ENCODE data around the gene HS3ST4.
"Not testable (repeated sequence)": the region's sequence is repeated elsewhere in the genome, so short reads cannot be mapped to it uniquely, and the experiment has no call there.

HS3ST4 gene

GRCh38 chr16:26016989-26017388 is 325.2 kb downstream of the HS3ST4 start:
- no peak for DNase-seq

GRCh38 chr16:26019381-26020242 is 327.9 kb downstream of the HS3ST4 start:
- DNase-seq, result no peak

GRCh38 chr16:26026709-26027450 is 335.1 kb downstream of the HS3ST4 start:
- DNase-seq, result no peak

GRCh38 chr16:26031286-26031685 is 339.5 kb downstream of the HS3ST4 start:
- no peak for DNase-seq

- DNase-seq, result not testable (repeated sequence)
Observed at GRCh38 chr16:26032661-26033060, 340.9 kb downstream of the HS3ST4 start.

- no peak for DNase-seq
Observed at GRCh38 chr16:26041952-26042668, 350.4 kb downstream of the HS3ST4 start.

- DNase-seq, result no peak
Observed at GRCh38 chr16:26050472-26050871, 358.7 kb downstream of the HS3ST4 start.

GRCh38 chr16:26051063-26051462 is 359.3 kb downstream of the HS3ST4 start:
- DNase-seq, result no peak

- DNase-seq, result no peak
Observed at GRCh38 chr16:26053889-26054288, 362.1 kb downstream of the HS3ST4 start.

- no peak for DNase-seq
Observed at GRCh38 chr16:26058326-26058725, 366.6 kb downstream of the HS3ST4 start.

GRCh38 chr16:26070302-26071100 is 378.7 kb downstream of the HS3ST4 start:
- no peak for DNase-seq

GRCh38 chr16:26071101-26071866 is 379.5 kb downstream of the HS3ST4 start:
- no peak for DNase-seq

- DNase-seq, result no peak
Observed at GRCh38 chr16:26078716-26079355, 387.1 kb downstream of the HS3ST4 start.

GRCh38 chr16:26087091-26087490 is 395.3 kb downstream of the HS3ST4 start:
- DNase-seq, result no peak

- DNase-seq, result no peak
Observed at GRCh38 chr16:26091511-26091910, 399.8 kb downstream of the HS3ST4 start.

GRCh38 chr16:26098206-26098605 is 406.4 kb downstream of the HS3ST4 start:
- not testable (repeated sequence) for DNase-seq

GRCh38 chr16:26102369-26102768 is 410.6 kb downstream of the HS3ST4 start:
- no peak for DNase-seq

GRCh38 chr16:26108836-26109505 is 417.2 kb downstream of the HS3ST4 start:
- no peak for DNase-seq

GRCh38 chr16:26111900-26112299 is 420.1 kb downstream of the HS3ST4 start:
- no peak for DNase-seq

GRCh38 chr16:26118575-26118974 is 426.8 kb downstream of the HS3ST4 start:
- DNase-seq, result no peak

GRCh38 chr16:26120729-26121128 is 429.0 kb downstream of the HS3ST4 start:
- DNase-seq, result no peak

Measured in activated gamma-delta T cell treated with Interleukin-2 at 50 U/mL for 16 hours (primary cell).